PC-9 (cell line): Measurements from ENCODE around the gene PSMB2. TPM values are rescaled to one million over a fixed set of nuclear protein-coding genes. Genes with fewer than 3 reads are reported as not detected.

ENCODE experiments used
- BruUV-seq: library from RNA; stranded (reverse); fragments of 400-500 nt; replicated peaks from 2 replicates; lab custom pipeline; 2021; lab: Mats Ljungman, UMichigan
- CTCF ChIA-PET: fragments of 300-600 bp; sonication (Branson Sonifier 250); formaldehyde crosslinking; loops from one replicate; lab custom pipeline; 2022; ENCODE audit warnings: antibody characterized with exemption; lab: Charles Lee
- POLR2A ChIA-PET: fragments of 300-600 bp; sonication (Branson Sonifier 250); formaldehyde crosslinking; loops from one replicate; lab custom pipeline; 2022; ENCODE audit warnings: antibody characterized with exemption; ENCODE audit not compliant: unreplicated experiment; lab: Charles Lee
- DNase-seq, 2 experiments: peaks; one replicate each; pipeline versions ENCODE4 v3.0.0 to v3.0.0-alpha.2; 2015 to 2022; ENCODE audit warnings: mixed read lengths in 1 of 2
- H2AFZ ChIP-seq: fragments of 200-600 bp; sonication (generic); 2 replicates; pipeline ENCODE4 v1.8.1; 2017; ENCODE audit warnings: antibody characterized with exemption
- H3F3A ChIP-seq: fragments of 200-600 bp; sonication (generic); 2 replicates; pipeline ENCODE4 v1.8.1; 2017; ENCODE audit warnings: antibody characterized with exemption, mild to moderate bottlenecking, low read depth; ENCODE audit not compliant: insufficient read depth
- H3K27ac ChIP-seq: fragments of 200-600 bp; sonication (generic); 2 replicates; pipeline ENCODE4 v1.6.1; 2016; ENCODE audit warnings: mixed run types
- H3K27me3 ChIP-seq: fragments of 200-600 bp; sonication (generic); 2 replicates; pipeline ENCODE4 v1.6.1; 2016; ENCODE audit warnings: low read depth, mixed run types; ENCODE audit not compliant: insufficient read depth
- H3K36me3 ChIP-seq: fragments of 200-600 bp; sonication (generic); 2 replicates; pipeline ENCODE4 v1.6.1; 2016; ENCODE audit warnings: low read depth, mixed run types
- H3K4me1 ChIP-seq: fragments of 200-600 bp; sonication (generic); replicated peaks from 2 replicates; pipeline ENCODE4 v1.6.1; 2016; ENCODE audit warnings: mixed run types; ENCODE audit not compliant: insufficient read depth
- H3K4me2 ChIP-seq: fragments of 200-600 bp; sonication (generic); 2 replicates; pipeline ENCODE4 v1.6.1; 2017; ENCODE audit warnings: mixed run types
- H3K4me3 ChIP-seq: fragments of 200-600 bp; sonication (generic); 2 replicates; pipeline ENCODE4 v1.6.1; 2016; ENCODE audit warnings: mixed run types
- H3K79me2 ChIP-seq: fragments of 200-600 bp; sonication (generic); 2 replicates; pipeline ENCODE4 v1.6.1; 2017; ENCODE audit warnings: low read depth, mixed run types
- H3K9me2 ChIP-seq: fragments of 200-600 bp; sonication (generic); 2 replicates; pipeline ENCODE4 v1.8.1; 2017; ENCODE audit warnings: mild to moderate bottlenecking; ENCODE audit not compliant: insufficient read depth
- H3K9me3 ChIP-seq: fragments of 200-600 bp; sonication (generic); 2 replicates; pipeline ENCODE4 v1.8.1; 2016; ENCODE audit warnings: low read depth; ENCODE audit not compliant: insufficient read depth
- H4K20me1 ChIP-seq: fragments of 200-600 bp; sonication (generic); 2 replicates; pipeline ENCODE4 v1.8.1; 2017; ENCODE audit not compliant: insufficient read depth
- EZH2 ChIP-seq: fragments of 200-600 bp; sonication (generic); IDR thresholded peaks from 2 replicates; pipeline ENCODE4 v1.8.0; 2017; ENCODE audit warnings: antibody characterized with exemption, low read depth
- intact Hi-C: fragments of 100-400 bp; cut with micrococcal nuclease; formaldehyde crosslinking; loops from one replicate; pipeline ENCODE4 v1.10.0; 2022; ENCODE audit not compliant: unreplicated experiment
- total RNA-seq: library from RNA; stranded (reverse); gene quantifications from 2 replicates; pipeline ENCODE4 v1.2.3, GENCODE V29; 2021
- TF ChIP-seq, protein P1 (sequence below): fragments of 200-600 bp; sonication (generic); conservative IDR thresholded peaks from 2 replicates; pipeline ENCODE4 v1.6.1; 2017; ENCODE audit warnings: mixed run types, antibody characterized with exemption, mild to moderate bottlenecking, moderate library complexity

Gene PSMB2
- total RNA-seq, 1 experiment from 2014 or later, result 206 TPM

GRCh38 chr1:35591211-35591610 is 50.1 kb downstream of the PSMB2 start:
- H3K27me3 ChIP-seq, result no peaks in the 10 kb centered on the region
- BruUV-seq, result no TSS peak

GRCh38 chr1:35590476-35591040 is 50.8 kb downstream of the PSMB2 start:
- CTCF ChIA-PET, result no interaction called here
- Histone ChIP-seq H3K27me3 (no peaks in the 10 kb centered on the region), H3K9me2 (no peaks in the 10 kb centered on the region), H2AFZ (no peak overlapping the region), H3K36me3 (no peaks in the 10 kb centered on the region), H3F3A (no peaks in the 10 kb centered on the region), H3K9me3 (no peaks in the 10 kb centered on the region), H3K27ac (no peak overlapping the region), H4K20me1 (no peaks in the 10 kb centered on the region), H3K4me3 (no peak overlapping the region), H3K4me2 (no peak overlapping the region), H3K79me2 (no peaks in the 10 kb centered on the region), H3K4me1 (no peaks in the 10 kb centered on the region)
- no TSS peak for BruUV-seq
- TF ChIP-seq, protein P1, sequence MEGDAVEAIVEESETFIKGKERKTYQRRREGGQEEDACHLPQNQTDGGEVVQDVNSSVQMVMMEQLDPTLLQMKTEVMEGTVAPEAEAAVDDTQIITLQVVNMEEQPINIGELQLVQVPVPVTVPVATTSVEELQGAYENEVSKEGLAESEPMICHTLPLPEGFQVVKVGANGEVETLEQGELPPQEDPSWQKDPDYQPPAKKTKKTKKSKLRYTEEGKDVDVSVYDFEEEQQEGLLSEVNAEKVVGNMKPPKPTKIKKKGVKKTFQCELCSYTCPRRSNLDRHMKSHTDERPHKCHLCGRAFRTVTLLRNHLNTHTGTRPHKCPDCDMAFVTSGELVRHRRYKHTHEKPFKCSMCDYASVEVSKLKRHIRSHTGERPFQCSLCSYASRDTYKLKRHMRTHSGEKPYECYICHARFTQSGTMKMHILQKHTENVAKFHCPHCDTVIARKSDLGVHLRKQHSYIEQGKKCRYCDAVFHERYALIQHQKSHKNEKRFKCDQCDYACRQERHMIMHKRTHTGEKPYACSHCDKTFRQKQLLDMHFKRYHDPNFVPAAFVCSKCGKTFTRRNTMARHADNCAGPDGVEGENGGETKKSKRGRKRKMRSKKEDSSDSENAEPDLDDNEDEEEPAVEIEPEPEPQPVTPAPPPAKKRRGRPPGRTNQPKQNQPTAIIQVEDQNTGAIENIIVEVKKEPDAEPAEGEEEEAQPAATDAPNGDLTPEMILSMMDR, result no peak
- no peak for TF ChIP-seq EZH2
- POLR2A ChIA-PET, result no interaction called here
- no peak for DNase-seq
- intact Hi-C loops, result no loop called here

More at GRCh38 chr1:35591211-35591610, 50.1 kb downstream of the PSMB2 start:
- H3K27ac ChIP-seq, result no peak overlapping the region
- H3K36me3 ChIP-seq, result no peaks in the 10 kb centered on the region
- H3K4me2 ChIP-seq, result no peak overlapping the region
- no peaks in the 10 kb centered on the region for H3F3A ChIP-seq
- H3K4me1 ChIP-seq, result no peaks in the 10 kb centered on the region
- CTCF ChIA-PET, result no interaction called here
- no peak overlapping the region for H3K4me3 ChIP-seq
- no peak for DNase-seq
- H3K79me2 ChIP-seq, result no peaks in the 10 kb centered on the region
- H4K20me1 ChIP-seq, result no peaks in the 10 kb centered on the region
- intact Hi-C loops, result no loop called here
- POLR2A ChIA-PET, result no interaction called here
- H2AFZ ChIP-seq, result no peak overlapping the region
- no peak for TF ChIP-seq EZH2
- TF ChIP-seq, protein P1, result no peak
- no peaks in the 10 kb centered on the region for H3K9me3 ChIP-seq
- no peaks in the 10 kb centered on the region for H3K9me2 ChIP-seq

- Histone ChIP-seq H4K20me1 (no peaks in the 10 kb centered on the region), H3K9me2 (no peaks in the 10 kb centered on the region), H3K9me3 (no peaks in the 10 kb centered on the region), H3K4me1 (no peaks in the 10 kb centered on the region), H3K4me3 (no peak overlapping the region), H3K27me3 (no peaks in the 10 kb centered on the region), H3F3A (no peaks in the 10 kb centered on the region), H3K36me3 (no peaks in the 10 kb centered on the region), H3K4me2 (no peak overlapping the region), H3K79me2 (no peaks in the 10 kb centered on the region), H2AFZ (no peak overlapping the region), H3K27ac (no peak overlapping the region)
- intact Hi-C loops, result no loop called here
- DNase-seq, result no peak
- BruUV-seq, result no TSS peak
- CTCF ChIA-PET, result no interaction called here
- TF ChIP-seq EZH2, result no peak
- TF ChIP-seq, protein P1, result no peak
- POLR2A ChIA-PET, result no interaction called here
Observed at GRCh38 chr1:35589516-35590427, 51.6 kb downstream of the PSMB2 start.
